ENCODE data around the gene MAML2. TPM values are rescaled to one million over a fixed set of nuclear protein-coding genes. Genes with fewer than 3 reads are reported as not detected.

The MAML2 gene
- polyA plus RNA-seq, 3 donors = 0.57 to 7.6 (median 1.2) TPM

GRCh38 chr11:96254087-96254486 is 88.9 kb downstream of the MAML2 start:
- DNase-seq = no peak
- peak overlapping the region in 2 of 3 experiments; percentile 35 to 59 for H3K4me3 ChIP-seq (replicated peaks in 1 of 3; ENCODE audit: low read depth in 2 of 3, low read length in 3 of 3)
- Mint-ChIP-seq H3K9me3 (no peaks in the 10 kb centered on the region), H3K4me1 (peaks cover 63% of the 10 kb centered on the region), H3K27ac (peak overlapping the region in 6 of 7 donors; percentile 3 to 85 (median 42)), H3K4me3 (peak overlapping the region; percentile 62 to 85), H3K36me3 (peaks cover 0 to 3% of the 10 kb centered on the region in 2 donors), H3K27me3 (ENCODE audit: low read depth in 3 of 3) (no peaks in the 10 kb centered on the region)
- no CpG with 5 or more reads among the region's 7 CpGs for WGBS (ENCODE audit: insufficient coverage)
- no peaks in the 10 kb centered on the region for H3K27me3 ChIP-seq (ENCODE audit: control insufficient read depth in 2 of 2, insufficient read depth in 2 of 2, low read length in 2 of 2)
- no peaks in the 10 kb centered on the region for H3K79me2 ChIP-seq (ENCODE audit: insufficient read depth, low read length)
- H2AFZ ChIP-seq (ENCODE audit: insufficient read depth, low read depth, low read length, poor library complexity, severe bottlenecking) = no peak overlapping the region
- peaks cover 59 to 62% of the 10 kb centered on the region in 2 donors for H3K4me1 ChIP-seq (ENCODE audit: control insufficient read depth in 1 of 2, insufficient read depth in 2 of 2, low read length in 2 of 2)
- H3K9ac ChIP-seq (ENCODE audit: insufficient read depth, low read length, poor library complexity, severe bottlenecking) = no peak overlapping the region
- peak overlapping the region; percentile 63 for H3K4me2 ChIP-seq (replicated peaks; ENCODE audit: extremely low read depth, low read length, poor library complexity, severe bottlenecking)
- no peaks in the 10 kb centered on the region for H3K36me3 ChIP-seq (replicated peaks in 1 of 2; ENCODE audit: control insufficient read depth in 1 of 2, insufficient read depth in 2 of 2, low read length in 2 of 2)
- TF ChIP-seq, protein P1, sequence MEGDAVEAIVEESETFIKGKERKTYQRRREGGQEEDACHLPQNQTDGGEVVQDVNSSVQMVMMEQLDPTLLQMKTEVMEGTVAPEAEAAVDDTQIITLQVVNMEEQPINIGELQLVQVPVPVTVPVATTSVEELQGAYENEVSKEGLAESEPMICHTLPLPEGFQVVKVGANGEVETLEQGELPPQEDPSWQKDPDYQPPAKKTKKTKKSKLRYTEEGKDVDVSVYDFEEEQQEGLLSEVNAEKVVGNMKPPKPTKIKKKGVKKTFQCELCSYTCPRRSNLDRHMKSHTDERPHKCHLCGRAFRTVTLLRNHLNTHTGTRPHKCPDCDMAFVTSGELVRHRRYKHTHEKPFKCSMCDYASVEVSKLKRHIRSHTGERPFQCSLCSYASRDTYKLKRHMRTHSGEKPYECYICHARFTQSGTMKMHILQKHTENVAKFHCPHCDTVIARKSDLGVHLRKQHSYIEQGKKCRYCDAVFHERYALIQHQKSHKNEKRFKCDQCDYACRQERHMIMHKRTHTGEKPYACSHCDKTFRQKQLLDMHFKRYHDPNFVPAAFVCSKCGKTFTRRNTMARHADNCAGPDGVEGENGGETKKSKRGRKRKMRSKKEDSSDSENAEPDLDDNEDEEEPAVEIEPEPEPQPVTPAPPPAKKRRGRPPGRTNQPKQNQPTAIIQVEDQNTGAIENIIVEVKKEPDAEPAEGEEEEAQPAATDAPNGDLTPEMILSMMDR (IDR thresholded peaks at IDR 0.05) = no peak
- H3K9me3 ChIP-seq (replicated peaks in 1 of 2; ENCODE audit: control insufficient read depth in 1 of 2, insufficient read depth in 1 of 2, low read length in 2 of 2) = no peaks in the 10 kb centered on the region
- no peaks in the 10 kb centered on the region for H4K20me1 ChIP-seq (ENCODE audit: insufficient read depth, low read length)
- peak overlapping the region in 1 of 2 donors; percentile 54 for H3K27ac ChIP-seq (ENCODE audit: low read depth in 1 of 2, low read length in 2 of 2)
- intact Hi-C loops (cut with micrococcal nuclease) = no loop called here

- peak overlapping the region; percentile 41 for H3K4me2 ChIP-seq (replicated peaks; ENCODE audit: extremely low read depth, low read length, poor library complexity, severe bottlenecking)
- no peak overlapping the region for H3K9ac ChIP-seq (ENCODE audit: insufficient read depth, low read length, poor library complexity, severe bottlenecking)
- no peaks in the 10 kb centered on the region for H3K27me3 Mint-ChIP-seq (ENCODE audit: low read depth in 3 of 3)
- H4K20me1 ChIP-seq (ENCODE audit: insufficient read depth, low read length) = no peaks in the 10 kb centered on the region
- H3K27ac Mint-ChIP-seq = peak overlapping the region; percentile 71 to 90 (median 82)
- no peaks in the 10 kb centered on the region for H3K27me3 ChIP-seq (ENCODE audit: control insufficient read depth in 2 of 2, insufficient read depth in 2 of 2, low read length in 2 of 2)
- H3K4me3 ChIP-seq (replicated peaks in 1 of 3; ENCODE audit: low read depth in 2 of 3, low read length in 3 of 3) = peak overlapping the region in 1 of 3 experiments; percentile 19
- H3K4me3 Mint-ChIP-seq = peak overlapping the region; percentile 25 to 44
- H3K36me3 ChIP-seq (replicated peaks in 1 of 2; ENCODE audit: control insufficient read depth in 1 of 2, insufficient read depth in 2 of 2, low read length in 2 of 2) = no peaks in the 10 kb centered on the region
- intact Hi-C loops (cut with micrococcal nuclease) = loop anchor here in 1 of 2 donors (10.0 kb wide), 1 partner anchor 52 kb away; no protein-coding TSS in a partner anchor
- no peaks in the 10 kb centered on the region for H3K79me2 ChIP-seq (ENCODE audit: insufficient read depth, low read length)
- no CpG with 5 or more reads among the region's 4 CpGs for WGBS (ENCODE audit: insufficient coverage)
- H3K27ac ChIP-seq (ENCODE audit: low read depth in 1 of 2, low read length in 2 of 2) = peak overlapping the region in 1 of 2 donors; percentile 74
- no peaks in the 10 kb centered on the region for H3K9me3 ChIP-seq (replicated peaks in 1 of 2; ENCODE audit: control insufficient read depth in 1 of 2, insufficient read depth in 1 of 2, low read length in 2 of 2)
- TF ChIP-seq, protein P1 (IDR thresholded peaks at IDR 0.05) = no peak
- peaks cover 36 to 44% of the 10 kb centered on the region in 2 donors for H3K4me1 ChIP-seq (ENCODE audit: control insufficient read depth in 1 of 2, insufficient read depth in 2 of 2, low read length in 2 of 2)
- H3K4me1 Mint-ChIP-seq = peaks cover 41% of the 10 kb centered on the region
- peak; percentile 36 to 54 (median 53) for DNase-seq
- no peaks in the 10 kb centered on the region for H3K9me3 Mint-ChIP-seq
- peak overlapping the region; percentile 11 for H2AFZ ChIP-seq (ENCODE audit: insufficient read depth, low read depth, low read length, poor library complexity, severe bottlenecking)
- peaks cover 0 to 2% of the 10 kb centered on the region in 2 donors for H3K36me3 Mint-ChIP-seq
Measured at GRCh38 chr11:96246718-96247552, 96.1 kb downstream of the MAML2 start.
